ENCODE measurements around the gene EXOSC9.

DNA sequence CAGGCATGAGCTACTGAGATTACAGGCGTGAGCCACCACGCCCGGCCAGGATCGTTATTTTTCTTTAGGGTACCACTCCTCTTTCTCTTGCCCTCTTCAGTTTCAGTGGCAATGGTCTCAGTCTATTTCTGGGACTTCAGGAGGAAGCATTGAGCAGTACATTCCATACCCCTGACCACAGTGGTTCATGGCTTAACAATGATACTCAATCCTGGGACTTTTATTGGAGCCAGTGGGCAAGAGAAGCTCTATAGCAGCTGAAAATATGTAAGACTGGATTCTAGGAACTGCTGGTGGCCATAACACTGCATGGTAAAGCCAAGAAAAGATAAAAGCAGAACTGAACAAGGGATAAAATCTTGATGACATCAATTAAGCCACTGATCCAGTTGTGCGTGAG lies 28.4 kb downstream of the EXOSC9 start:
- TF ChIP-seq, protein P1, sequence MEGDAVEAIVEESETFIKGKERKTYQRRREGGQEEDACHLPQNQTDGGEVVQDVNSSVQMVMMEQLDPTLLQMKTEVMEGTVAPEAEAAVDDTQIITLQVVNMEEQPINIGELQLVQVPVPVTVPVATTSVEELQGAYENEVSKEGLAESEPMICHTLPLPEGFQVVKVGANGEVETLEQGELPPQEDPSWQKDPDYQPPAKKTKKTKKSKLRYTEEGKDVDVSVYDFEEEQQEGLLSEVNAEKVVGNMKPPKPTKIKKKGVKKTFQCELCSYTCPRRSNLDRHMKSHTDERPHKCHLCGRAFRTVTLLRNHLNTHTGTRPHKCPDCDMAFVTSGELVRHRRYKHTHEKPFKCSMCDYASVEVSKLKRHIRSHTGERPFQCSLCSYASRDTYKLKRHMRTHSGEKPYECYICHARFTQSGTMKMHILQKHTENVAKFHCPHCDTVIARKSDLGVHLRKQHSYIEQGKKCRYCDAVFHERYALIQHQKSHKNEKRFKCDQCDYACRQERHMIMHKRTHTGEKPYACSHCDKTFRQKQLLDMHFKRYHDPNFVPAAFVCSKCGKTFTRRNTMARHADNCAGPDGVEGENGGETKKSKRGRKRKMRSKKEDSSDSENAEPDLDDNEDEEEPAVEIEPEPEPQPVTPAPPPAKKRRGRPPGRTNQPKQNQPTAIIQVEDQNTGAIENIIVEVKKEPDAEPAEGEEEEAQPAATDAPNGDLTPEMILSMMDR (IDR thresholded peaks at IDR 0.05) = no peak
- TF ChIP-seq POLR2A (IDR thresholded peaks at IDR 0.05) = no peak
